GM10266 (cell line): ENCODE measurements around the gene CEP128.

Source experiments
- DNase-seq: peaks from one replicate; pipeline ENCODE4 v3.0.0; 2012; ENCODE audit errors: extremely low spot score
- CTCF ChIP-seq: IDR thresholded peaks from 2 replicates; pipeline ENCODE4 v1.5.1; 2012; ENCODE audit warnings: mild to moderate bottlenecking, low read depth; ENCODE audit not compliant: control insufficient read depth, insufficient read depth; ENCODE audit errors: missing control alignments

The CEP128 gene

GRCh38 chr14:80902608-80903007, 38.9 kb downstream of the CEP128 start:
- TF ChIP-seq CTCF: no peak

GRCh38 chr14:80901822-80902221, 39.7 kb downstream of the CEP128 start:
- no peak for TF ChIP-seq CTCF
- DNase-seq: no peak

More at GRCh38 chr14:80902608-80903007, 38.9 kb downstream of the CEP128 start:
- DNase-seq: no peak

- no peak for DNase-seq
- no peak for TF ChIP-seq CTCF
These were observed 40.3 kb downstream of the CEP128 start for GRCh38 chr14:80901260-80901659.

- DNase-seq: no peak
- no peak for TF ChIP-seq CTCF
These were observed 68.9 kb downstream of the CEP128 start for GRCh38 chr14:80872645-80873044.

- no peak for TF ChIP-seq CTCF
- no peak for DNase-seq
These were observed 73.3 kb downstream of the CEP128 start for GRCh38 chr14:80868260-80868659.

GRCh38 chr14:80867798-80868197, 73.7 kb downstream of the CEP128 start:
- no peak for DNase-seq
- no peak for TF ChIP-seq CTCF

- no peak for TF ChIP-seq CTCF
- DNase-seq: no peak
These were observed 74.4 kb downstream of the CEP128 start for GRCh38 chr14:80867091-80867490.
